ENCODE measurements around the gene CCDC149.

CCDC149 gene

GRCh38 chr4:24836661-24837242, 76.1 kb downstream of the CCDC149 start:
- no peak for DNase-seq (ENCODE audit: low read depth in 1 of 2, low spot score in 1 of 2)
- Histone ChIP-seq H3K27me3 (ENCODE audit: insufficient read depth, poor library complexity, severe bottlenecking) (no peaks in the 10 kb centered on the region), H3K4me3 (replicated peaks; ENCODE audit: insufficient read depth, low read length) (no peak overlapping the region), H3K27ac (replicated peaks) (no peak overlapping the region)
- TF ChIP-seq GABPA (IDR thresholded peaks at IDR 0.05; ENCODE audit: low read depth) (no peak), SPI1 (IDR thresholded peaks at IDR 0.05; ENCODE audit: borderline replicate concordance, low read depth) (no peak), POLR2AphosphoS5 (IDR thresholded peaks at IDR 0.05; ENCODE audit: low read depth) (no peak), CTCF (IDR thresholded peaks at IDR 0.05; ENCODE audit: insufficient read depth, low read length) (no peak)
- TF ChIP-seq, protein P1, sequence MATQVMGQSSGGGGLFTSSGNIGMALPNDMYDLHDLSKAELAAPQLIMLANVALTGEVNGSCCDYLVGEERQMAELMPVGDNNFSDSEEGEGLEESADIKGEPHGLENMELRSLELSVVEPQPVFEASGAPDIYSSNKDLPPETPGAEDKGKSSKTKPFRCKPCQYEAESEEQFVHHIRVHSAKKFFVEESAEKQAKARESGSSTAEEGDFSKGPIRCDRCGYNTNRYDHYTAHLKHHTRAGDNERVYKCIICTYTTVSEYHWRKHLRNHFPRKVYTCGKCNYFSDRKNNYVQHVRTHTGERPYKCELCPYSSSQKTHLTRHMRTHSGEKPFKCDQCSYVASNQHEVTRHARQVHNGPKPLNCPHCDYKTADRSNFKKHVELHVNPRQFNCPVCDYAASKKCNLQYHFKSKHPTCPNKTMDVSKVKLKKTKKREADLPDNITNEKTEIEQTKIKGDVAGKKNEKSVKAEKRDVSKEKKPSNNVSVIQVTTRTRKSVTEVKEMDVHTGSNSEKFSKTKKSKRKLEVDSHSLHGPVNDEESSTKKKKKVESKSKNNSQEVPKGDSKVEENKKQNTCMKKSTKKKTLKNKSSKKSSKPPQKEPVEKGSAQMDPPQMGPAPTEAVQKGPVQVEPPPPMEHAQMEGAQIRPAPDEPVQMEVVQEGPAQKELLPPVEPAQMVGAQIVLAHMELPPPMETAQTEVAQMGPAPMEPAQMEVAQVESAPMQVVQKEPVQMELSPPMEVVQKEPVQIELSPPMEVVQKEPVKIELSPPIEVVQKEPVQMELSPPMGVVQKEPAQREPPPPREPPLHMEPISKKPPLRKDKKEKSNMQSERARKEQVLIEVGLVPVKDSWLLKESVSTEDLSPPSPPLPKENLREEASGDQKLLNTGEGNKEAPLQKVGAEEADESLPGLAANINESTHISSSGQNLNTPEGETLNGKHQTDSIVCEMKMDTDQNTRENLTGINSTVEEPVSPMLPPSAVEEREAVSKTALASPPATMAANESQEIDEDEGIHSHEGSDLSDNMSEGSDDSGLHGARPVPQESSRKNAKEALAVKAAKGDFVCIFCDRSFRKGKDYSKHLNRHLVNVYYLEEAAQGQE (IDR thresholded peaks at IDR 0.05; ENCODE audit: insufficient replicate concordance, low read depth): no peak

GRCh38 chr4:24835696-24836095, 77.1 kb downstream of the CCDC149 start:
- H3K27me3 ChIP-seq (ENCODE audit: insufficient read depth, poor library complexity, severe bottlenecking): no peaks in the 10 kb centered on the region
- H3K4me3 ChIP-seq (replicated peaks; ENCODE audit: insufficient read depth, low read length): no peak overlapping the region
- TF ChIP-seq CTCF (IDR thresholded peaks at IDR 0.05; ENCODE audit: insufficient read depth, low read length): no peak
- TF ChIP-seq, protein P1 (IDR thresholded peaks at IDR 0.05; ENCODE audit: insufficient replicate concordance, low read depth): no peak
- TF ChIP-seq GABPA (IDR thresholded peaks at IDR 0.05; ENCODE audit: low read depth): no peak
- TF ChIP-seq SPI1 (IDR thresholded peaks at IDR 0.05; ENCODE audit: borderline replicate concordance, low read depth): no peak
- no peak for TF ChIP-seq POLR2AphosphoS5 (IDR thresholded peaks at IDR 0.05; ENCODE audit: low read depth)
- no peak for DNase-seq (ENCODE audit: low read depth in 1 of 2, low spot score in 1 of 2)
- H3K27ac ChIP-seq (replicated peaks): no peak overlapping the region

DNA sequence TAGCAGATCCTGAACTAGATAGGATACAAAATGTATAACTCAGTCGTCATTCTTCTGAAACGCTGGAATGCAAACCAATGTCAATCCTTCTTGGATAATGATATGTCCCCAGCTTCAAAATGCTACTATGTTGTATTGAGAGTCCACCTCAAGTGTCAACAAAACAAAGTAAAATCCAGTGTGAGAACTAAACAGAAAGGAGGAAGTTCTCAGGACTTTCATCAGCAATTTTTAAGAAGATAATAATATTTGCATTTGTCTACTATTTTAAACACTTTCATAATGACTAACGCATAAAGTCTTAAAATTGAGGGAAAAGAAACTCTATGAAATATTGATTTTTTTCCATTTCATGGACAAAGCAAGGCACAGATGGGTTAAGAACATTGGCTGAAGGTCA, 81.2 kb downstream of the CCDC149 start:
- Histone ChIP-seq H3K27ac (replicated peaks) (no peak overlapping the region), H3K4me3 (replicated peaks; ENCODE audit: insufficient read depth, low read length) (no peak overlapping the region), H3K27me3 (ENCODE audit: insufficient read depth, poor library complexity, severe bottlenecking) (no peaks in the 10 kb centered on the region)
- no peak for DNase-seq (ENCODE audit: low read depth in 1 of 2, low spot score in 1 of 2)
- no peak for TF ChIP-seq CTCF (IDR thresholded peaks at IDR 0.05; ENCODE audit: insufficient read depth, low read length)
- TF ChIP-seq, protein P1 (IDR thresholded peaks at IDR 0.05; ENCODE audit: insufficient replicate concordance, low read depth): no peak
- no peak for TF ChIP-seq GABPA (IDR thresholded peaks at IDR 0.05; ENCODE audit: low read depth)
- TF ChIP-seq POLR2AphosphoS5 (IDR thresholded peaks at IDR 0.05; ENCODE audit: low read depth): no peak
- no peak for TF ChIP-seq SPI1 (IDR thresholded peaks at IDR 0.05; ENCODE audit: borderline replicate concordance, low read depth)
